Activated T-cell treated with anti-CD3 and anti-CD28 coated beads, Interleukin-2, amount 50 U/mL, for 72 hours (primary cell): ENCODE data around the gene PHETA1. TPM values are rescaled to one million over a fixed set of nuclear protein-coding genes. Genes with fewer than 3 reads are reported as not detected.
A peak's percentile ranks its signal among the peaks of the same experiment; 100 is the strongest.
"Not testable (repeated sequence)": the region's sequence is repeated elsewhere in the genome, so short reads cannot be mapped to it uniquely, and the experiment has no call there.

Source experiments
- ATAC-seq, 2 donors: fragments of 150-1000 bp; cut with Tn5 transposase; replicated peaks in 1 of 2; 2 replicates each; pipeline ENCODE4 v1.10.0; 2021; ENCODE audit warnings: moderate library complexity in 2 of 2, mild to moderate bottlenecking in 1 of 2
- DNase-seq, 2 donors: peaks; one replicate each; pipeline ENCODE4 v3.0.0; 2021 to 2022; ENCODE audit warnings: mixed read lengths in 1 of 2
- H3K27ac Mint-ChIP-seq: one replicate; pipeline ENCODE4 v1.8.0; 2022; ENCODE audit warnings: mild to moderate bottlenecking, moderate library complexity, mixed read lengths
- H3K27me3 Mint-ChIP-seq: one replicate; pipeline ENCODE4 v1.8.0; 2022; ENCODE audit warnings: low read depth, mixed read lengths
- H3K36me3 Mint-ChIP-seq, 2 donors: one replicate each; pipeline ENCODE4 v1.8.0; 2022; ENCODE audit warnings: mixed read lengths in 2 of 2, mild to moderate bottlenecking in 1 of 2; ENCODE audit not compliant: insufficient read depth in 2 of 2
- H3K4me1 Mint-ChIP-seq: one replicate; pipeline ENCODE4 v1.8.0; 2022; ENCODE audit warnings: low read depth, mixed read lengths
- H3K4me3 Mint-ChIP-seq, 2 donors: one replicate each; pipeline ENCODE4 v1.8.0; 2022; ENCODE audit warnings: mild to moderate bottlenecking in 2 of 2, mixed read lengths in 2 of 2, moderate library complexity in 2 of 2
- H3K9me3 Mint-ChIP-seq, 2 donors: one replicate each; pipeline ENCODE4 v1.8.0; 2022; ENCODE audit warnings: mixed read lengths in 2 of 2
- total RNA-seq, 2 donors: library from RNA; stranded (reverse); gene quantifications; one replicate each; pipeline ENCODE4 v1.2.3, GENCODE V29; 2022

Gene PHETA1
- total RNA-seq, 2 donors from 2014 or later = 1.0 to 2.2 TPM

DNA sequence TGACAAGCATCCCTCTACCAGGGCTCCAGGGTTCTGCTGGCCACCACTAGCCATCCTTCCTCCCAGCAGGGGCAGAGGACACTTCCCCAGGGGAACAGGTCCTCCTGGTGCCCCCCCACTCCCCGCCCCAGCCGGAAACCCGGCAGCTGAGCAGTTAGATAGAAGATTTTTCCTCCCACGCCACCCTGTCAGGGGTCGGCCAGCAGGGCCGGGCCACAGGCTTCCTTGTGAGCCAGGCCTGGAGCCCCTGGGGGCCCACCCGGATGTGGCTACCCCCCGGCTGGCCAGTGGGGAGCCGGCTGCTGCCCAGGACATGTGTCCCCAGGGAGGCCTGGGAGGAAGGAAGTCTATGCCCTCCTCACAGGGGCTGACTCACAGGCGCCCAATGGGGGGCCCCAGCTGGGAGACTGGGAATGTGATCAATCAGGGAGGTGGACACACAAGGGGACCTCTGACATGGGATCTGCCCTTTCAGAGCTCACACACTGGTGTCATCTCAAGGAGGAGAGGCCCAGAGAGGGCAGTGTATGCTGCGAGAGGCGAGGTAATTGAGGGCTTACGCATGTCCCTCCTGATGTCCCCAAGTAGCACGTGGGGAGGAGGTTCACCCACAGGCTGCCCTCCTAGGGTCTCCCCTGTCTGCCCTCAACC lies 41.0 kb upstream of the PHETA1 start:
- ATAC-seq = no peak
- H3K27ac Mint-ChIP-seq = peak overlapping the region; percentile 68
- peaks cover 74% of the 10 kb centered on the region for H3K4me1 Mint-ChIP-seq
- H3K27me3 Mint-ChIP-seq = no peaks in the 10 kb centered on the region
- H3K36me3 Mint-ChIP-seq = peaks cover 4 to 8% of the 10 kb centered on the region in 2 donors
- peak overlapping the region; percentile 88 to 98 for H3K4me3 Mint-ChIP-seq
- no peaks in the 10 kb centered on the region for H3K9me3 Mint-ChIP-seq
- peak; percentile 40 to 47 for DNase-seq

GRCh38 chr12:111409403-111409779 lies 40.5 kb upstream of the PHETA1 start:
- Mint-ChIP-seq H3K9me3 (no peaks in the 10 kb centered on the region), H3K4me1 (peaks cover 74% of the 10 kb centered on the region), H3K27ac (peak overlapping the region; percentile 3), H3K36me3 (peaks cover 4 to 6% of the 10 kb centered on the region in 2 donors), H3K4me3 (peak overlapping the region; percentile 88 to 98), H3K27me3 (no peaks in the 10 kb centered on the region)
- ATAC-seq = no peak
- DNase-seq = peak in 1 of 2 donors; percentile 35

- ATAC-seq (no peak), DNase-seq (no peak)
- Mint-ChIP-seq H3K4me1 (peaks cover 77% of the 10 kb centered on the region), H3K9me3 (no peaks in the 10 kb centered on the region), H3K27me3 (no peaks in the 10 kb centered on the region), H3K4me3 (peak overlapping the region; percentile 88 to 98), H3K36me3 (peaks cover 4 to 6% of the 10 kb centered on the region in 2 donors), H3K27ac (peak overlapping the region; percentile 3)
Observed at GRCh38 chr12:111408686-111409402, 39.9 kb upstream of the PHETA1 start.

GRCh38 chr12:111408116-111408440 lies 39.2 kb upstream of the PHETA1 start:
- Mint-ChIP-seq H3K4me1 (peaks cover 77% of the 10 kb centered on the region), H3K27ac (no peak overlapping the region), H3K9me3 (no peaks in the 10 kb centered on the region), H3K27me3 (no peaks in the 10 kb centered on the region), H3K36me3 (peaks cover 2 to 4% of the 10 kb centered on the region in 2 donors), H3K4me3 (peak overlapping the region; percentile 88 to 98)
- no peak for ATAC-seq
- DNase-seq = no peak

DNA sequence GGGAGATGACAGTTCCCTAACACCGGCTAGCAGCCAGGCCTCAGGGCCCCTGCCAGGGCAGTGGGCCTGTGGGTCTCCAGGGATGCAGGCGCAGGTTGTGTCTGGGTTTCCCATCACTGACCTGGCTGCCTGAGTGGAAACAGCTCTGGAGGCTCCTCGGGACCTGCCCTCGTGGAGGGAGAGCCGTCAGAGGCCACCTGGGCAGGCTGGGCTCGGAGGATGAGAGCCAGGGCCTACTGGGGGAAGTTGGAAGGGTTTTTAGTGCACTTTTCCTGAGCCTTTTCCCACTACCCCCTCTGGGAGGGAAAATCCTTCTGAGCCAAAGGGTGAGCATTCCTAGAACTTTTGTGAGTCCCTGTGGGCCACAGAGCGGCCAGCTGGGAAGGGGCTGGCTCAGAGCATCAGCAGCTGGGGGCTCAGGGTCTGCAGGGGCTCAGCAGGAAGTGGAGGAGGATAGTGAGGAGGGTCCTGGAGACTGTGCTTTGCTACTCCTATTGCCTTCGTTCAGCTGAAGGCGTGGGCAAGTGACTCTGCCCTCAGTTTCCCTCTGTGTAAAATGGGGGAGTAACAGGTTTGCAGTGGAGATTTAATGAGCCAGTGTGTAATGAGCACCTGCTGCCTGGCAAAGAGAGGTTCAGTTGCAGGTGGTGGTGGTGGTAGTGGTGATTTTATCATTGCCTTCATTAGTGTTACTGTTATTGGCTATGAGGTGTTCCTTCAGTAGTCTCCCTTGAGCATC lies 38.7 kb upstream of the PHETA1 start:
- no peak for ATAC-seq
- no peaks in the 10 kb centered on the region for H3K9me3 Mint-ChIP-seq
- H3K4me3 Mint-ChIP-seq = peak overlapping the region; percentile 88 to 98
- peaks cover 77% of the 10 kb centered on the region for H3K4me1 Mint-ChIP-seq
- peaks cover 2 to 4% of the 10 kb centered on the region in 2 donors for H3K36me3 Mint-ChIP-seq
- no peaks in the 10 kb centered on the region for H3K27me3 Mint-ChIP-seq
- no peak for DNase-seq
- peak overlapping the region; percentile 82 for H3K27ac Mint-ChIP-seq

DNA sequence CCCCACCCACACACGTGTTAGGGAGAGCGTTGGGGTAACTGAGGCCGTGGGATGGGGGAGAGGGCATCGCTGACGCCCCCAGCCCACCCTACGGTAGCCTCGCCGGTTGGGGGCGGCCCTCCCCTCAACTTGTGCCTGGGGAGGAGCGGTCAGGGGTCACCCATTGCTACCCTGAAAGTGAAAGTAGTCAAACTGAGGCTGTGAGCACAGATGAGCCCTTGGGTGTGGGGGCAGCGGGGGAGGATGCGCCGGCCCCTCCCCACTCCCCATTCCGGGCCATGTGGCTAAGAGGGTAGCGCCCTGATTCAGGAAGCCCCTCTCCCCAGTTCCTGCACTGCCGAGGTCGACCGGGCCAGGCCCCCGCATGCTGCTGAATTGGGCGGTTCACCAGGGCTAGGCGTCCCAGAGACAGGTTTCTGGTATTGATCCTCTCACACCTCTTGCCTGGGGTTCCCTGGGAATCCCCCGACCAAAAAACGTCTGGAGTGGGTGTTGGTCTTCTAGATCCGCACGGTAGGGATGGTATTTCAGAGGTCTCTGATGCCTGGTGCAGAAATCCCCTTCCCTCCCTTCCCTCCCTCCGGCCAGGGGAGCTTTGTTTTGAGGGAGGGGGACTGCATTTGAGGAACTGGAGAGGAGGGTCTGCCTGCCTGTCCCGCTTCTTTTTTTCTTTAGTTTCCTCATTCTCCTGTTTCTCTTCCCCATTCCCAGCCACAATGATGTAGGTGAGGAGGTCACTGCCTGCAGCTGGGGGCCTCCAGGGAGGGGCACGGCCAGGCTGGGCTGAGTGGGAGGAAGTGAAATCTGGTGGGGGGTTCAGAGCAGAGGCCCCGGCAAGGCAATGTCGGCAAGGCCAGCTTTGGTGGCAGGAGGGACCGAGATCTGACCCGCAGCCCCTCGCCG lies 37.8 kb upstream of the PHETA1 start:
- Mint-ChIP-seq H3K27me3 (no peaks in the 10 kb centered on the region), H3K27ac (peak overlapping the region; percentile 82), H3K4me3 (peak overlapping the region; percentile 88 to 98), H3K36me3 (peaks cover 2 to 4% of the 10 kb centered on the region in 2 donors), H3K4me1 (peaks cover 69% of the 10 kb centered on the region), H3K9me3 (no peaks in the 10 kb centered on the region)
- no peak for ATAC-seq
- DNase-seq = peak; percentile 50 to 51

GRCh38 chr12:111405859-111406473 lies 37.1 kb upstream of the PHETA1 start, which contains the start of gene SH2B3:
Gene SH2B3 (plus strand): TSS chr12:111405923. CDS start chr12:111418146, 12,223 bp downstream.
- Mint-ChIP-seq H3K27me3 (no peaks in the 10 kb centered on the region), H3K4me1 (peaks cover 62% of the 10 kb centered on the region), H3K27ac (peak within 1 kb of the TSS; percentile 95), H3K36me3 (peaks cover 2 to 4% of the 10 kb centered on the region in 2 donors), H3K9me3 (no peaks in the 10 kb centered on the region), H3K4me3 (peak within 1 kb of the TSS; percentile 94 to 98)
- DNase-seq (peak; percentile 88), ATAC-seq (peak; percentile 42 to 44)

DNA sequence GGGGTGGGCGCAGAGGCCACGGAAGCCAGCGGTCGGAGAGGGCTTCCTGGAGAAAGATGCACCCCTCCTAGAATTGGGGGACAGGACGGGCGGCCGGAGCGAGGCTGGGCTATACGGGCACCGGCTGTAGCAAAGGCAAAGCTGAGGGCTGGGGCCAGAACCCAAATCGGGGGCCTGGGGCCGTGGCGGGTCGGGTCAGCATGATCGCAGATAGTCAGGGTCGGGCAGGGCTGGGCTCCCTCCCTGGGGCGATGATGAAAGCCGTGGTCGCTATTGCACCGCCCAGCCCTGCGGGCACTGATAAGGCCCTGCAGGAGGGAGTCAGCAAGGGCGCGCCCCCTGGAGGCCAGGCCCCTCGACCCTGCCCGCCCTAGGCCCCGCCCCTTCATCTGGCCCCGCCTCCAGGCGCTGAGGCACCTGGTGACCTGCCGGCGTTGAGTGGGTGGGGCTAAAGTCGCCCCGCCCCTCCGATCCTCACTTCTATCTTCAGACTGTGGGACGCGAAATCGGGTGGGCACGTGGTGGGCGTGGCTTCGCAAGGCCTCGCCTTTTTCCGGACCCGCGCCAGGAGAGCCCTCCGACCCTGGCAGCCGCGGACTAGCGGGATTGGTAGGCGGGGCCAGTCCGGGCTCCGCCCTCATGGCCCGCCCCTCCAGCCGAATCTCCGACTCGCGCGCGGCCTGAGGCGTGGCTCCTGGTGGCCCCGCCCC lies 36.4 kb upstream of the PHETA1 start:
- Mint-ChIP-seq H3K27ac (peak overlapping the region; percentile 95), H3K27me3 (no peaks in the 10 kb centered on the region), H3K4me3 (peak overlapping the region; percentile 94 to 97), H3K9me3 (no peaks in the 10 kb centered on the region), H3K36me3 (peaks cover 2 to 4% of the 10 kb centered on the region in 2 donors), H3K4me1 (peaks cover 62% of the 10 kb centered on the region)
- peak; percentile 72 to 73 for ATAC-seq
- DNase-seq = peak; percentile 98 to 99

- peak overlapping the region; percentile 94 to 97 for H3K4me3 Mint-ChIP-seq
- H3K9me3 Mint-ChIP-seq = peaks cover 1% of the 10 kb centered on the region in 2 donors
- ATAC-seq (peak; percentile 4 to 7), DNase-seq (peak; percentile 60 to 66)
- peaks cover 2 to 5% of the 10 kb centered on the region in 2 donors for H3K36me3 Mint-ChIP-seq
- peak overlapping the region; percentile 95 for H3K27ac Mint-ChIP-seq
- H3K27me3 Mint-ChIP-seq = no peaks in the 10 kb centered on the region
- H3K4me1 Mint-ChIP-seq = peaks cover 62% of the 10 kb centered on the region
Observed at GRCh38 chr12:111404362-111405148, 35.7 kb upstream of the PHETA1 start.

- DNase-seq, H3K36me3 Mint-ChIP-seq, H3K9me3 Mint-ChIP-seq, ATAC-seq, H3K27me3 Mint-ChIP-seq, H3K27ac Mint-ChIP-seq: not testable (repeated sequence)
- Mint-ChIP-seq H3K4me1 (peaks cover 61% of the 10 kb centered on the region), H3K4me3 (peak overlapping the region; percentile 94 to 97)
Observed at GRCh38 chr12:111402490-111402824, 33.6 kb upstream of the PHETA1 start.

GRCh38 chr12:111401167-111401605 lies 32.3 kb upstream of the PHETA1 start:
- peaks cover 69% of the 10 kb centered on the region for H3K4me1 Mint-ChIP-seq

More at GRCh38 chr12:111401167-111401605, 32.3 kb upstream of the PHETA1 start:
- no peak for DNase-seq
- peaks cover 1 to 2% of the 10 kb centered on the region in 2 donors for H3K9me3 Mint-ChIP-seq
- peaks cover 1 to 3% of the 10 kb centered on the region in 2 donors for H3K36me3 Mint-ChIP-seq
- ATAC-seq = no peak
- H3K27ac Mint-ChIP-seq = peak overlapping the region; percentile 14
- H3K27me3 Mint-ChIP-seq = no peaks in the 10 kb centered on the region
- H3K4me3 Mint-ChIP-seq = no peak overlapping the region
